OCI-LY3 (cell line): ENCODE data around the gene KHNYN.

Experiments
- EZH2phosphoT487 ChIP-seq: fragments of 200-600 bp; shearing (Covaris generic); IDR thresholded peaks from 2 replicates; pipeline ENCODE4 v1.6.1; 2018; ENCODE audit warnings: antibody characterized with exemption, mixed run types, low read depth
- TF ChIP-seq, protein P1 (sequence below): fragments of 200-600, 300-600 bp; sonication (generic); IDR thresholded peaks from 2 replicates; pipeline ENCODE4 v1.5.1; 2014; ENCODE audit warnings: antibody characterized with exemption, low read length, low read depth

DNA sequence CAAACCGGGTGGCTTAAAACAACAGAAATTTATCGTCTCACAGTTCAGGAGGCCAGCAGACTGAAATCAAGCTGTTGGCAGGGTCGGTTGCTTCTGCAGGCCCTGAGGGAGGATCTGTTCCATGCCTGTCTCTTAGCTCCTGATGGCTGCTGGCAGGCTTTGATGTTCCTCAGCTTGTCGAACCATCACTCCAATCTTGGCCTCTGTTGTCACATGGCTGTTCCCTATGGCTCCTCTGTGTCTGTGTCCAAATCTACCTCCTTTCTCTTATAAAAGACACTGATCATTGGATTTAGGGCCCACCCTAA lies 47.7 kb upstream of the KHNYN start:
- TF ChIP-seq, protein P1, sequence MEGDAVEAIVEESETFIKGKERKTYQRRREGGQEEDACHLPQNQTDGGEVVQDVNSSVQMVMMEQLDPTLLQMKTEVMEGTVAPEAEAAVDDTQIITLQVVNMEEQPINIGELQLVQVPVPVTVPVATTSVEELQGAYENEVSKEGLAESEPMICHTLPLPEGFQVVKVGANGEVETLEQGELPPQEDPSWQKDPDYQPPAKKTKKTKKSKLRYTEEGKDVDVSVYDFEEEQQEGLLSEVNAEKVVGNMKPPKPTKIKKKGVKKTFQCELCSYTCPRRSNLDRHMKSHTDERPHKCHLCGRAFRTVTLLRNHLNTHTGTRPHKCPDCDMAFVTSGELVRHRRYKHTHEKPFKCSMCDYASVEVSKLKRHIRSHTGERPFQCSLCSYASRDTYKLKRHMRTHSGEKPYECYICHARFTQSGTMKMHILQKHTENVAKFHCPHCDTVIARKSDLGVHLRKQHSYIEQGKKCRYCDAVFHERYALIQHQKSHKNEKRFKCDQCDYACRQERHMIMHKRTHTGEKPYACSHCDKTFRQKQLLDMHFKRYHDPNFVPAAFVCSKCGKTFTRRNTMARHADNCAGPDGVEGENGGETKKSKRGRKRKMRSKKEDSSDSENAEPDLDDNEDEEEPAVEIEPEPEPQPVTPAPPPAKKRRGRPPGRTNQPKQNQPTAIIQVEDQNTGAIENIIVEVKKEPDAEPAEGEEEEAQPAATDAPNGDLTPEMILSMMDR = no peak
- no peak for TF ChIP-seq EZH2phosphoT487
